ENCODE measurements around the gene C11orf98. TPM values are rescaled to one million over a fixed set of nuclear protein-coding genes. Genes with fewer than 3 reads are reported as not detected.

C11orf98 gene
- total and polyA plus RNA-seq, 2 donors (not counting 3 experiments of a cell fraction or from before 2014, with no cell fraction given), result 39.5 to 61.0 TPM

DNA sequence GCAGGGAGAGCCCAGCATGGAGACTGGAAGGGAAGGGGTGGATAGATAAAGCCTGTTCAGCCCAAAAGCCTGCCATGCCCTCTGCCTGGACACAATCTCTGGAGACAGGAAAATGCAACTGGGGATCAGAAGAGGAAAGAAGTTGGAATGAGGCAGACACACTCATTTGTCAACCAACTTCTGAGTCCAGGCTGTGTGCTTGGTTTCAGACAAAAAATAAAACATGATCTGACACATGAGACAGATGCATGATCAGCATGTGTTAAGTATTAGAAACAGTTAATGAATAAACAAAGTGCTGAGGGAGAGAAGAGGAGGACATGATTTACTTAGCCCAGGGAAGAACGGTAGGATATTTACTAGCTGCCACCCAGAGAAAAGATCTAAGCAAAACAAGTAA lies 23.5 kb upstream of the C11orf98 start:
- CTCF ChIA-PET, result interaction anchor here (1.0 to 8.0 kb wide), 3 partner anchors 8 to 264 kb away, joined by 3 to 118 read pairs (median 4); no protein-coding TSS in a partner anchor
- Histone ChIP-seq H3K36me3 (ENCODE audit: control insufficient read depth in 2 of 2, extremely low read depth in 1 of 2, insufficient read depth in 2 of 2, low read length in 2 of 2) (peaks cover 5 to 23% of the 10 kb centered on the region in 2 experiments), H3K4me1 (ENCODE audit: control insufficient read depth, extremely low read depth, insufficient read depth, low read length) (no peaks in the 10 kb centered on the region), H3K9me1 (replicated peaks; ENCODE audit: control insufficient read depth, extremely low read depth, insufficient read depth, low read length) (no peaks in the 10 kb centered on the region), H3K27ac (ENCODE audit: insufficient read depth, low read depth, low read length) (no peak overlapping the region), H2AFZ (ENCODE audit: low read depth, low read length) (peak overlapping the region; percentile 50), H3K9ac (replicated peaks; ENCODE audit: extremely low read depth, insufficient read depth, low read length) (no peak overlapping the region), H3K27me3 (ENCODE audit: control insufficient read depth in 2 of 2, insufficient read depth in 2 of 2, low read length in 2 of 2) (peaks cover 2 to 10% of the 10 kb centered on the region in 2 experiments), H3K79me2 (ENCODE audit: control insufficient read depth, insufficient read depth, low read length) (no peaks in the 10 kb centered on the region), H3K4me3 (replicated peaks in 1 of 3; ENCODE audit: insufficient read depth in 1 of 3, low read depth in 1 of 3, low read length in 3 of 3) (no peak overlapping the region), H3K9me3 (replicated peaks; ENCODE audit: control insufficient read depth, insufficient read depth, low read length) (no peaks in the 10 kb centered on the region), H3K4me2 (ENCODE audit: insufficient read depth, low read length) (no peak overlapping the region), H4K20me1 (replicated peaks; ENCODE audit: control insufficient read depth, extremely low read depth, insufficient read depth, low read length) (no peaks in the 10 kb centered on the region)
- no peak for FAIRE-seq
- dilution Hi-C loops (cut with MboI; ENCODE audit: extremely low pct_ligation_motif_present, low sequenced_read_pairs) (no loop called here), intact Hi-C loops (cut with micrococcal nuclease) (no loop called here)
- no peak for DNase-seq (ENCODE audit: low read depth, low spot score)
- POLR2A ChIA-PET, result no interaction called here
- TF ChIP-seq, protein P1, sequence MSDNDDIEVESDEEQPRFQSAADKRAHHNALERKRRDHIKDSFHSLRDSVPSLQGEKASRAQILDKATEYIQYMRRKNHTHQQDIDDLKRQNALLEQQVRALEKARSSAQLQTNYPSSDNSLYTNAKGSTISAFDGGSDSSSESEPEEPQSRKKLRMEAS (IDR thresholded peaks at IDR 0.05; ENCODE audit: insufficient read depth, insufficient read length), result no peak
- TF ChIP-seq EZH2 (IDR thresholded peaks at IDR 0.05; ENCODE audit: borderline replicate concordance, low read depth, low read length, severe bottlenecking) (no peak), FOS (IDR thresholded peaks at IDR 0.05; ENCODE audit: borderline replicate concordance, insufficient read depth, low read length) (no peak), MYC (IDR thresholded peaks at IDR 0.05; ENCODE audit: low read depth, low read length) (no peak), POLR2AphosphoS5 (IDR thresholded peaks at IDR 0.05; ENCODE audit: insufficient read depth, low read depth, low read length) (no peak), GATA2 (IDR thresholded peaks at IDR 0.05; ENCODE audit: insufficient read depth, insufficient read length, low read depth, low read length) (no peak), JUN (IDR thresholded peaks at IDR 0.05; ENCODE audit: borderline replicate concordance, insufficient read depth, insufficient read length, low read depth) (no peak), POLR2A (IDR thresholded peaks at IDR 0.05; ENCODE audit: low read depth, low read length) (no peak)
- TF ChIP-seq, protein P2, sequence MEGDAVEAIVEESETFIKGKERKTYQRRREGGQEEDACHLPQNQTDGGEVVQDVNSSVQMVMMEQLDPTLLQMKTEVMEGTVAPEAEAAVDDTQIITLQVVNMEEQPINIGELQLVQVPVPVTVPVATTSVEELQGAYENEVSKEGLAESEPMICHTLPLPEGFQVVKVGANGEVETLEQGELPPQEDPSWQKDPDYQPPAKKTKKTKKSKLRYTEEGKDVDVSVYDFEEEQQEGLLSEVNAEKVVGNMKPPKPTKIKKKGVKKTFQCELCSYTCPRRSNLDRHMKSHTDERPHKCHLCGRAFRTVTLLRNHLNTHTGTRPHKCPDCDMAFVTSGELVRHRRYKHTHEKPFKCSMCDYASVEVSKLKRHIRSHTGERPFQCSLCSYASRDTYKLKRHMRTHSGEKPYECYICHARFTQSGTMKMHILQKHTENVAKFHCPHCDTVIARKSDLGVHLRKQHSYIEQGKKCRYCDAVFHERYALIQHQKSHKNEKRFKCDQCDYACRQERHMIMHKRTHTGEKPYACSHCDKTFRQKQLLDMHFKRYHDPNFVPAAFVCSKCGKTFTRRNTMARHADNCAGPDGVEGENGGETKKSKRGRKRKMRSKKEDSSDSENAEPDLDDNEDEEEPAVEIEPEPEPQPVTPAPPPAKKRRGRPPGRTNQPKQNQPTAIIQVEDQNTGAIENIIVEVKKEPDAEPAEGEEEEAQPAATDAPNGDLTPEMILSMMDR (IDR thresholded peaks at IDR 0.05; ENCODE audit: extremely low read depth in 1 of 2, insufficient read depth in 1 of 2, low read depth in 1 of 2, low read length in 2 of 2), result no peak
- no TSS peak for BruUV-seq (replicated peaks)

All from endothelial cell of umbilical vein (primary cell).